Thyroid gland (tissue), 4 donors: Measurements from ENCODE around the gene TEX35. TPM values are rescaled to one million over a fixed set of nuclear protein-coding genes. Genes with fewer than 3 reads are reported as not detected.

Source experiments
- DNase-seq, 2 donors: peaks; one replicate each; pipeline ENCODE4 v3.0.0-alpha.2; 2019
- H3K27ac ChIP-seq, 3 donors: fragments of 200-600 bp; sonication (generic); 1 replicate in 2 of 3; 2 replicates in 1 of 3; pipeline ENCODE4 v1.5.1; 2016 to 2019; ENCODE audit warnings: mild to moderate bottlenecking in 1 of 3, moderate library complexity in 1 of 3
- H3K27me3 ChIP-seq: fragments of 200-600 bp; sonication (generic); one replicate; pipeline ENCODE4 v1.5.1; 2019
- H3K36me3 ChIP-seq, 2 donors: fragments of 200-600 bp; sonication (generic); one replicate each; pipeline ENCODE4 v1.5.1; 2016 to 2019
- H3K4me1 ChIP-seq, 2 donors: fragments of 200-600 bp; sonication (generic); one replicate each; pipeline ENCODE4 v1.5.1; 2017 to 2019
- H3K4me3 ChIP-seq, 3 donors: fragments of 200-600 bp; sonication (generic); replicated peaks in 1 of 3; 1 replicate in 2 of 3; 2 replicates in 1 of 3; pipeline ENCODE4 v1.5.1; 2016; ENCODE audit warnings: mild to moderate bottlenecking in 1 of 3
- H3K9me3 ChIP-seq: fragments of 200-600 bp; sonication (generic); one replicate; pipeline ENCODE4 v1.5.1; 2017
- POLR2A ChIP-seq, 2 donors: fragments of 450-650 bp; IDR thresholded peaks; one replicate each; pipeline ENCODE4 v1.6.1; 2017; ENCODE audit warnings: antibody characterized with exemption in 2 of 2, mild to moderate bottlenecking in 2 of 2, moderate library complexity in 1 of 2
- WGBS, 2 donors: methylation state at CpG; one replicate each; pipeline ENCODE4 v1.1.5; 2017; 5-methylcytosine and 5-hydroxymethylcytosine counted together
- intact Hi-C: fragments of 100-400 bp; cut with DNase I; formaldehyde crosslinking; loops from one replicate; pipeline ENCODE4 v1.15.1; 2023
- total RNA-seq, 4 donors: library from RNA; depleted of rRNA; stranded (reverse); fragments of >200 nt; gene quantifications; one replicate each; pipeline ENCODE4 v1.2.3, GENCODE V29; 2016
- TF ChIP-seq, protein P1 (sequence below), 6 experiments: fragments of 200-600 bp in 3 of 6; fragments of 450-650 bp in 3 of 6; sonication (generic) in 3 of 6; IDR thresholded peaks; one replicate each; pipeline ENCODE4 v1.5.1; 2016 to 2019; ENCODE audit warnings: antibody characterized with exemption in 6 of 6, mild to moderate bottlenecking in 2 of 6, inconsistent platforms in 1 of 6, moderate library complexity in 1 of 6

The TEX35 gene
- total RNA-seq: not detected

DNA sequence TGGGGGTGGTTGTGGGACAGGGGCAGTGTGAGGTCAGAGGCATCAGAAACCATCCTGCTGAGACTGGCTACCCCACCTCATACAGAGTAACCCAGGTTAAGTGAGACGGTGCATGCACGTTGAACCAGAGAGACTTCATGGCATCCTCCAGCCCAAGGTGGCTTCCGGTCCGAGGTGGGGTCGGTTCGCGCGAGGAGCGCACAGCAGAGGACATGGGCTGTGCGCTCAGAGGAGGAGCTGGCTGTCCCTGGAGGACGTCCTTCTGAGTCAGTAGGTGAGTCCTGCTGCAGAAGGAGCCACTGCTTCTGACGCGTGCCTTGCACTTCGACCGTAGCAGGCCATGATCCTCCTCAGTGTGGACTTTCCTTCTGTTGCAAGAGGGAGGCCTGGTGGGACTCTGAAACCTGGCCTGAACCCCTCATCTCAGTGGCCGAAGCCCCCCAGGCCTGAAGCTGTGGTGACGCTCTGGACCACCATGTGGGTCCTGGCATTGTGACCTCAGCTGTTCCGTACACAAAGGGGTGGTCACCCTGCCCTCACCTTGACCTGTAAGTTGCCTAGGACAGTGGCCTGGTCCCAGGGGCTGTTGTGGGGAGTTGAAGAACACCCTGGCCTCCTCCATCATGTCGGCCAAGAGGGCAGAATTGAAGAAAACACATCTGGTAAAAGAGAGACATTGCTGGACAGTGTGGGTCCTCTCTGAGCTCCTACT is at the start of gene TEX35:
TEX35 (plus strand) TSS at position 544 of the 712 bp plus-strand sequence; CDS start at position 624, 80 bp downstream.
- no peak for DNase-seq
- Histone ChIP-seq H3K9me3 (no peaks in the 10 kb centered on the region), H3K27ac (no peak within 1 kb of the TSS), H3K36me3 (no peaks in the 10 kb centered on the region), H3K27me3 (no peaks in the 10 kb centered on the region), H3K4me3 (no peak within 1 kb of the TSS), H3K4me1 (no peaks in the 10 kb centered on the region)
- intact Hi-C loops: no loop called here
- 95 to 97% methylated on average over 11 to 19 of the region's 19 CpGs for WGBS, 2 donors
- TF ChIP-seq POLR2A (IDR thresholded peaks at IDR 0.05): no peak
- TF ChIP-seq, protein P1, sequence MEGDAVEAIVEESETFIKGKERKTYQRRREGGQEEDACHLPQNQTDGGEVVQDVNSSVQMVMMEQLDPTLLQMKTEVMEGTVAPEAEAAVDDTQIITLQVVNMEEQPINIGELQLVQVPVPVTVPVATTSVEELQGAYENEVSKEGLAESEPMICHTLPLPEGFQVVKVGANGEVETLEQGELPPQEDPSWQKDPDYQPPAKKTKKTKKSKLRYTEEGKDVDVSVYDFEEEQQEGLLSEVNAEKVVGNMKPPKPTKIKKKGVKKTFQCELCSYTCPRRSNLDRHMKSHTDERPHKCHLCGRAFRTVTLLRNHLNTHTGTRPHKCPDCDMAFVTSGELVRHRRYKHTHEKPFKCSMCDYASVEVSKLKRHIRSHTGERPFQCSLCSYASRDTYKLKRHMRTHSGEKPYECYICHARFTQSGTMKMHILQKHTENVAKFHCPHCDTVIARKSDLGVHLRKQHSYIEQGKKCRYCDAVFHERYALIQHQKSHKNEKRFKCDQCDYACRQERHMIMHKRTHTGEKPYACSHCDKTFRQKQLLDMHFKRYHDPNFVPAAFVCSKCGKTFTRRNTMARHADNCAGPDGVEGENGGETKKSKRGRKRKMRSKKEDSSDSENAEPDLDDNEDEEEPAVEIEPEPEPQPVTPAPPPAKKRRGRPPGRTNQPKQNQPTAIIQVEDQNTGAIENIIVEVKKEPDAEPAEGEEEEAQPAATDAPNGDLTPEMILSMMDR (IDR thresholded peaks at IDR 0.05): no peak

DNA sequence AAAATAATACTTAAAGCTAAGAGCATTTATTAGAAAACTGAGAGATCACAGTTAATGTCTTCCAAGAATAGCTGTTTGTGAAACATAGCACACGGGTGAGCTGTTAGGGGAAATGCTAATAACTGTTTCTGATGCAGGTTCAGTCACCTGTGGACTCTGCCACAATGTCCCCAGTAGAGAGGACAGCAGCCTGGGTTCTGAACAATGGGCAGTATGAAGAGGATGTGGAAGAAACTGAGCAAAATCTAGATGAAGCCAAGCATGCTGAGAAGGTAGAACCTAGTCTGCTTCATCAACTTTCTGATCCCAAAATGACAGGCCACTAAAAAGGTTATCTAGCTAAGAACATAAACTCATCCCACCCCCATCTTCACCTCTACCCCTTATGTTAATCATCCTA is 48.8 kb upstream of the TEX35 start:
- no peak for TF ChIP-seq POLR2A (IDR thresholded peaks at IDR 0.05)
- TF ChIP-seq, protein P1 (IDR thresholded peaks at IDR 0.05): no peak
- WGBS, 2 donors: 33 to 96% methylated on average over 1 of the region's 1 CpG
- Histone ChIP-seq H3K4me3 (no peak overlapping the region), H3K27ac (no peak overlapping the region), H3K4me1 (no peaks in the 10 kb centered on the region), H3K9me3 (no peaks in the 10 kb centered on the region), H3K36me3 (peaks cover 13 to 15% of the 10 kb centered on the region in 2 donors), H3K27me3 (no peaks in the 10 kb centered on the region)
- DNase-seq: no peak
- intact Hi-C loops: no loop called here

DNA sequence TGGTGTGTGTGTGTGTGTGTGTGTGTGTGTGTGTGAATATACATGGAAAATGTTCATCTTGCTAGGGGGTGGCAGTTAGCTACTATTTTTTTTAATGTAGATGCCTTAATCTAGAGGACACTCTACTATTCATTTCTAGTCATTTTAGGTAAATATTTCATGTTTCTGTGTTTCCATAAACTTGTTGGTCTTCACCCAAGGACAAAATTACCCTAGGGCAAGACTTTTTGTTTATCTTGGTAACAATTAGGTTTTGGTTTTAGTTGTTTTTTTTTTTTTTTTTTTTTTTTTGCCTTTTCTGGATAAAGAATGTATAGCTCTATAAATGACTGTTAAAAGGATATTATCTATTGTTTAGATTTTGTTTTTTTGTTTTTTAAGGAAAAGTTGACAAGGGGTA is 48.3 kb upstream of the TEX35 start:
- Histone ChIP-seq H3K36me3 (peaks cover 13 to 15% of the 10 kb centered on the region in 2 donors), H3K9me3 (no peaks in the 10 kb centered on the region), H3K27me3 (no peaks in the 10 kb centered on the region), H3K4me3 (no peak overlapping the region), H3K27ac (no peak overlapping the region), H3K4me1 (no peaks in the 10 kb centered on the region)
- intact Hi-C loops: no loop called here
- TF ChIP-seq POLR2A (IDR thresholded peaks at IDR 0.05): no peak
- TF ChIP-seq, protein P1 (IDR thresholded peaks at IDR 0.05): no peak
- no peak for DNase-seq

DNA sequence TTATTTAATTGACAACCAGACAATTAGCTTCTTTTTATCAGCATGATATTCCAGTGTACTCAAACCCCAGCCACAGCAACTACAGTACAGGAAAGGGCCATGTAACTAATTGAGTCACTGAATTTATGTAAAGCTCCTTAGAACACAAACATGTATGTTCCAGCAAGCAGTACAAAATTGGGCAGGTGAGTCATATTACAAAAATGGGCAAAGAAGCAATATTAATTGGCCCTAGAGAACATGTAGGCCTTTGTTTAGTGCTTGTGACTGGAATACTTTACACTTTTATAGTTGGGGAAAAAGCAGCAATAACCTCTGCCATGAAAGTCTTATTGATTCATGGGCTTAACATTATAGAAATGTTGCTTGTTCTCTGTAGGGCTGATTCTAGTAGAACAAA is 47.9 kb upstream of the TEX35 start:
- no peaks in the 10 kb centered on the region for H3K9me3 ChIP-seq
- no peak overlapping the region for H3K4me3 ChIP-seq
- TF ChIP-seq POLR2A (IDR thresholded peaks at IDR 0.05): no peak
- TF ChIP-seq, protein P1 (IDR thresholded peaks at IDR 0.05): no peak
- no peak overlapping the region for H3K27ac ChIP-seq
- no peaks in the 10 kb centered on the region for H3K4me1 ChIP-seq
- no peak for DNase-seq
- H3K36me3 ChIP-seq: peaks cover 13 to 15% of the 10 kb centered on the region in 2 donors
- no peaks in the 10 kb centered on the region for H3K27me3 ChIP-seq
- intact Hi-C loops: no loop called here

DNA sequence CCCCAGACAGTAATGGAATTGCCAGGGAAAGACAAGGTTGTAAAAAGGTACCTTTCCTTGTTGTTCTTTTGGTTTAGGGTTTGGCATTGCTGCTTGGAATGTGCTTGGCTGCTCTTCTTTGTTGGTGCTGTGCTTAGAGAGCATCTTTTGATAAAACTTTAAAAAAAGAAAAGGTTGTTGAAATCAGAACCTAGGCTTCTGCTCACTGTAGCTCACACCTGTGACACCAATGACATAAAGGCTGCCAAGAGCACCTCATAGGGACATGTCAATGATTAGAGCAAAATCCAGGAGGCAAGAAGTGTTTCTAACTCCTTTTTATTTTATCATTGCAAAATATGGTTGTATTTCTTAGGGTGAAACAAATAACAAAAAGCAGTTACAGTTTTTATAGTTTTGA is 45.1 kb upstream of the TEX35 start:
- no peaks in the 10 kb centered on the region for H3K9me3 ChIP-seq
- intact Hi-C loops: no loop called here
- H3K4me3 ChIP-seq: no peak overlapping the region
- no peak overlapping the region for H3K27ac ChIP-seq
- no peak for TF ChIP-seq POLR2A (IDR thresholded peaks at IDR 0.05)
- TF ChIP-seq, protein P1 (IDR thresholded peaks at IDR 0.05): no peak
- H3K36me3 ChIP-seq: peaks cover 13 to 15% of the 10 kb centered on the region in 2 donors
- no peaks in the 10 kb centered on the region for H3K27me3 ChIP-seq
- no peak for DNase-seq
- H3K4me1 ChIP-seq: no peaks in the 10 kb centered on the region
